MCF 10A (cell line): Measurements from ENCODE around the gene OR6V1. TPM values are rescaled to one million over a fixed set of nuclear protein-coding genes. Genes with fewer than 3 reads are reported as not detected.
"Not testable (repeated sequence)": the region's sequence is repeated elsewhere in the genome, so short reads cannot be mapped to it uniquely, and the experiment has no call there.

ENCODE experiments used
- BruUV-seq: library from RNA; stranded (reverse); fragments of 400-500 nt; replicated peaks from 2 replicates; lab custom pipeline; 2021; lab: Mats Ljungman, UMichigan
- CTCF ChIA-PET: fragments of 300-600 bp; sonication (Branson Sonifier 250); formaldehyde crosslinking; extraction: SDS; loops from one replicate; lab custom pipeline; 2021; ENCODE audit warnings: antibody characterized with exemption, inconsistent platforms; lab: Yijun Ruan, JAX
- POLR2A ChIA-PET: fragments of 300-600, 350-650 bp; sonication (Branson Sonifier 250); formaldehyde crosslinking; extraction: SDS; loops from one replicate; lab custom pipeline; 2020; ENCODE audit warnings: antibody characterized with exemption, inconsistent platforms; lab: Yijun Ruan, JAX
- DNase-seq: peaks from one replicate; pipeline ENCODE4 v3.0.0-alpha.2; 2018; ENCODE audit not compliant: unreplicated experiment
- H3K27ac Mint-ChIP-seq: one replicate; pipeline ENCODE4 v1.8.0; 2022; ENCODE audit warnings: mild to moderate bottlenecking, low read depth, mixed read lengths; ENCODE audit not compliant: unreplicated experiment
- H3K27me3 Mint-ChIP-seq: one replicate; pipeline ENCODE4 v1.8.0; 2022; ENCODE audit warnings: mixed read lengths; ENCODE audit not compliant: insufficient read depth, unreplicated experiment
- H3K36me3 Mint-ChIP-seq: one replicate; pipeline ENCODE4 v1.8.0; 2022; ENCODE audit warnings: mild to moderate bottlenecking, moderate library complexity, mixed read lengths; ENCODE audit not compliant: insufficient read depth, unreplicated experiment
- H3K4me1 Mint-ChIP-seq: one replicate; pipeline ENCODE4 v1.8.0; 2022; ENCODE audit warnings: mixed read lengths; ENCODE audit not compliant: insufficient read depth, unreplicated experiment
- H3K4me3 Mint-ChIP-seq: one replicate; pipeline ENCODE4 v1.8.0; 2022; ENCODE audit warnings: mild to moderate bottlenecking, moderate library complexity, mixed read lengths; ENCODE audit not compliant: unreplicated experiment
- H3K9me3 Mint-ChIP-seq: one replicate; pipeline ENCODE4 v1.8.0; 2022; ENCODE audit warnings: mixed read lengths; ENCODE audit not compliant: unreplicated experiment
- intact Hi-C: fragments of 100-400 bp; cut with micrococcal nuclease; formaldehyde crosslinking; loops from 2 replicates; pipeline ENCODE4 v1.14.1; 2022
- total RNA-seq: library from RNA; stranded (reverse); gene quantifications from 2 replicates; pipeline ENCODE4 v1.2.3, GENCODE V29; 2022
- TF ChIP-seq, protein P1 (sequence below): fragments of 200-600 bp; IDR thresholded peaks from one replicate; pipeline ENCODE4 v1.8.0; 2022; ENCODE audit warnings: antibody characterized with exemption, mild to moderate bottlenecking; ENCODE audit not compliant: unreplicated experiment

OR6V1 gene
- total RNA-seq, 1 experiment from 2014 or later: not detected

DNA sequence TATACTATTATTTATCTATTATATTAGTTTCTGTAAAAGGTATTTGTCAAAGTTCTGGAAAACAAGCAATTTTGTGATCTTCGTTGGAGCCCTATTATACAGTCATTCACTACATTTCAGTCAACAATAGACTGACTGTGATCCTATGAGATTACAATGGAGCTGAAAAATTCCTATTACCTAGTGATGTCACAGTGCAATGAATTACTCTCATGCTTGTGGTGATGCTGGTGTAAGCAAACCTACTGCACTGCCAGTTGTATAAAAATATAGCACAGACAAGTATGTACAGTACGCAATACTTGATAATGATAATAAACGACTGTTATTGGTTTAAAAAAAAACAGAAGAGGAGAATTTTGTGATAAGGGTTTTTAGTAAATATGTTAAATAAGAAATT, 21.4 kb downstream of the OR6V1 start:
- ChIA-PET POLR2A (no interaction called here), CTCF (interaction anchor here (0.5 kb wide), 1 partner anchor 41 kb away, joined by 3 read pairs; no protein-coding TSS in a partner anchor)
- intact Hi-C loops: no loop called here
- Mint-ChIP-seq H3K36me3 (no peaks in the 10 kb centered on the region), H3K4me3 (no peak overlapping the region), H3K9me3 (no peaks in the 10 kb centered on the region), H3K27me3 (no peaks in the 10 kb centered on the region), H3K27ac (no peak overlapping the region), H3K4me1 (no peaks in the 10 kb centered on the region)
- no peak for DNase-seq
- BruUV-seq: no TSS peak
- TF ChIP-seq, protein P1, sequence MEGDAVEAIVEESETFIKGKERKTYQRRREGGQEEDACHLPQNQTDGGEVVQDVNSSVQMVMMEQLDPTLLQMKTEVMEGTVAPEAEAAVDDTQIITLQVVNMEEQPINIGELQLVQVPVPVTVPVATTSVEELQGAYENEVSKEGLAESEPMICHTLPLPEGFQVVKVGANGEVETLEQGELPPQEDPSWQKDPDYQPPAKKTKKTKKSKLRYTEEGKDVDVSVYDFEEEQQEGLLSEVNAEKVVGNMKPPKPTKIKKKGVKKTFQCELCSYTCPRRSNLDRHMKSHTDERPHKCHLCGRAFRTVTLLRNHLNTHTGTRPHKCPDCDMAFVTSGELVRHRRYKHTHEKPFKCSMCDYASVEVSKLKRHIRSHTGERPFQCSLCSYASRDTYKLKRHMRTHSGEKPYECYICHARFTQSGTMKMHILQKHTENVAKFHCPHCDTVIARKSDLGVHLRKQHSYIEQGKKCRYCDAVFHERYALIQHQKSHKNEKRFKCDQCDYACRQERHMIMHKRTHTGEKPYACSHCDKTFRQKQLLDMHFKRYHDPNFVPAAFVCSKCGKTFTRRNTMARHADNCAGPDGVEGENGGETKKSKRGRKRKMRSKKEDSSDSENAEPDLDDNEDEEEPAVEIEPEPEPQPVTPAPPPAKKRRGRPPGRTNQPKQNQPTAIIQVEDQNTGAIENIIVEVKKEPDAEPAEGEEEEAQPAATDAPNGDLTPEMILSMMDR: no peak

- Mint-ChIP-seq H3K9me3 (no peaks in the 10 kb centered on the region), H3K36me3 (no peaks in the 10 kb centered on the region), H3K4me3 (no peak overlapping the region), H3K27ac (no peak overlapping the region), H3K27me3 (no peaks in the 10 kb centered on the region), H3K4me1 (no peaks in the 10 kb centered on the region)
- ChIA-PET POLR2A (no interaction called here), CTCF (interaction anchor here (0.5 kb wide), 1 partner anchor 40 kb away, joined by 3 read pairs; no protein-coding TSS in a partner anchor)
- no peak for DNase-seq
- TF ChIP-seq, protein P1: no peak
- BruUV-seq: no TSS peak
- intact Hi-C loops: no loop called here
These were observed 22.0 kb downstream of the OR6V1 start for GRCh38 chr7:143074141-143074540.

GRCh38 chr7:143085109-143085508, 33.0 kb downstream of the OR6V1 start:
- ChIA-PET CTCF (interaction anchor here (0.7 to 1.5 kb wide), 2 partner anchors 54 to 130 kb away, joined by 3 to 5 read pairs; no protein-coding TSS in a partner anchor), POLR2A (no interaction called here)
- intact Hi-C loops: no loop called here
- BruUV-seq: no TSS peak
- H3K9me3 Mint-ChIP-seq: peaks cover 13% of the 10 kb centered on the region
- H3K36me3 Mint-ChIP-seq: no peaks in the 10 kb centered on the region
- H3K4me3 Mint-ChIP-seq: no peak overlapping the region
- H3K27me3 Mint-ChIP-seq: no peaks in the 10 kb centered on the region
- no peak for DNase-seq
- H3K4me1 Mint-ChIP-seq: no peaks in the 10 kb centered on the region
- TF ChIP-seq, protein P1: no peak
- no peak overlapping the region for H3K27ac Mint-ChIP-seq

GRCh38 chr7:143085610-143086009, 33.5 kb downstream of the OR6V1 start:
- intact Hi-C loops, H3K27me3 Mint-ChIP-seq, H3K4me1 Mint-ChIP-seq, POLR2A ChIA-PET, H3K4me3 Mint-ChIP-seq, H3K27ac Mint-ChIP-seq, H3K36me3 Mint-ChIP-seq, BruUV-seq, DNase-seq: not testable (repeated sequence)
- CTCF ChIA-PET: interaction anchor here (1.0 kb wide), 2 partner anchors 8 to 62 kb away, joined by 5 read pairs; no protein-coding TSS in a partner anchor
- peaks cover 13% of the 10 kb centered on the region for H3K9me3 Mint-ChIP-seq

GRCh38 chr7:143088549-143089231, 36.5 kb downstream of the OR6V1 start:
- H3K36me3 Mint-ChIP-seq, BruUV-seq, DNase-seq, H3K27me3 Mint-ChIP-seq, intact Hi-C loops, POLR2A ChIA-PET, H3K27ac Mint-ChIP-seq, H3K4me3 Mint-ChIP-seq, H3K4me1 Mint-ChIP-seq: not testable (repeated sequence)
- CTCF ChIA-PET: interaction anchor here (0.6 kb wide), 1 partner anchor 72 kb away, joined by 3 read pairs; no protein-coding TSS in a partner anchor
- H3K9me3 Mint-ChIP-seq: peaks cover 13% of the 10 kb centered on the region
